GM12878 (cell line): ENCODE results near the gene EZH2. TPM values are rescaled to one million over a fixed set of nuclear protein-coding genes. Genes with fewer than 3 reads are reported as not detected.

Experiments
- ATAC-seq: fragments of 200-7000 bp; cut with Tn5 transposase; 3 replicates; pipeline ENCODE4 v1.9.1; 2020; ENCODE audit warnings: mild to moderate bottlenecking, moderate library complexity
- BruUV-seq: library from RNA; stranded (reverse); fragments of 400-500 nt; replicated peaks from 2 replicates; lab custom pipeline; 2021; lab: Mats Ljungman, UMichigan
- CTCF ChIA-PET: fragments of 300-600 bp; sonication (Branson Sonifier 250); formaldehyde crosslinking; extraction: SDS; loops from one replicate; lab custom pipeline; 2021; ENCODE audit warnings: inconsistent platforms; lab: Yijun Ruan, JAX
- POLR2A ChIA-PET: fragments of 350-600 bp; formaldehyde crosslinking; extraction: SDS; loops from one replicate; lab custom pipeline; 2021; ENCODE audit warnings: inconsistent platforms; lab: Charles Lee
- RAD21 ChIA-PET: fragments of 300-600 bp; sonication (Branson Sonifier 250); formaldehyde crosslinking; loops from one replicate; lab custom pipeline; 2023; ENCODE audit warnings: antibody characterized with exemption; ENCODE audit not compliant: unreplicated experiment; lab: Charles Lee
- SMC1A ChIA-PET: fragments of 300-600 bp; sonication (Branson Sonifier 250); formaldehyde crosslinking; loops from one replicate; lab custom pipeline; 2023; ENCODE audit not compliant: unreplicated experiment, uncharacterized antibody; lab: Charles Lee
- DNase-seq: peaks from one replicate; pipeline ENCODE4 v3.0.0-alpha.2; 2011; ENCODE audit warnings: low read depth, low spot score
- FAIRE-seq: peaks from 3 replicates; lab custom pipeline; 2011; peaks lifted over from hg19 to GRCh38; lab: Jason Lieb, UNC
- H2AFZ ChIP-seq: 2 replicates; pipeline ENCODE4 v1.6.0; 2011; ENCODE audit warnings: low read depth, low read length, control low read depth; ENCODE audit not compliant: control insufficient read depth
- H3K27ac ChIP-seq: 2 replicates; pipeline ENCODE4 v1.5.1; 2011; ENCODE audit warnings: control low read depth; ENCODE audit not compliant: control insufficient read depth, insufficient read depth
- H3K27me3 ChIP-seq, 2 experiments: replicated peaks in 1 of 2; 2 replicates each; pipeline versions ENCODE4 v1.6.0 to v1.6.1; 2011; ENCODE audit warnings: low read length in 1 of 2; ENCODE audit not compliant: control insufficient read depth in 2 of 2, insufficient read depth in 2 of 2
- H3K36me3 ChIP-seq, 2 experiments: 2 replicates each; pipeline ENCODE4 v1.5.1; 2011; ENCODE audit warnings: low read length in 1 of 2; ENCODE audit not compliant: control insufficient read depth in 2 of 2, insufficient read depth in 2 of 2
- H3K4me1 ChIP-seq: 2 replicates; pipeline ENCODE4 v1.6.1; 2011; ENCODE audit warnings: mild to moderate bottlenecking, low read length, moderate library complexity, mixed read lengths; ENCODE audit not compliant: control insufficient read depth, insufficient read depth
- H3K4me2 ChIP-seq: 2 replicates; pipeline ENCODE4 v1.6.0; 2011; ENCODE audit warnings: control low read depth; ENCODE audit not compliant: control insufficient read depth, insufficient read depth
- H3K4me3 ChIP-seq: fragments of 200-600 bp; sonication (generic); 2 replicates; pipeline ENCODE4 v1.5.1; 2016
- H3K79me2 ChIP-seq: 2 replicates; pipeline ENCODE4 v1.6.0; 2011; ENCODE audit warnings: low read length; ENCODE audit not compliant: control insufficient read depth, insufficient read depth
- H3K9ac ChIP-seq: 2 replicates; pipeline ENCODE4 v1.8.0; 2011; ENCODE audit warnings: low read length, control low read depth, mixed read lengths; ENCODE audit not compliant: control insufficient read depth, insufficient read depth
- H3K9me3 ChIP-seq: replicated peaks from 3 replicates; pipeline ENCODE4 v1.5.1; 2011; ENCODE audit warnings: mild to moderate bottlenecking, low read length; ENCODE audit not compliant: control insufficient read depth, insufficient read depth
- H4K20me1 ChIP-seq: 2 replicates; pipeline ENCODE4 v1.6.0; 2011; ENCODE audit not compliant: control insufficient read depth, insufficient read depth
- E4F1 ChIP-seq: fragments of 450-650 bp; IDR thresholded peaks from 2 replicates; pipeline ENCODE4 v1.6.1; 2018; ENCODE audit warnings: borderline replicate concordance, mild to moderate bottlenecking; ENCODE audit not compliant: partially characterized antibody
- HDAC6 ChIP-seq: fragments of 200-600 bp; sonication (generic); IDR thresholded peaks from one replicate; pipeline ENCODE4 v1.8.0; 2017; ENCODE audit warnings: antibody characterized with exemption; ENCODE audit not compliant: unreplicated experiment
- MYC ChIP-seq: IDR thresholded peaks from 2 replicates; pipeline ENCODE4 v1.6.1; 2011; ENCODE audit warnings: mild to moderate bottlenecking, low read length, moderate library complexity, inconsistent platforms; ENCODE audit not compliant: insufficient read depth, insufficient replicate concordance, insufficient read length, severe bottlenecking
- NBN ChIP-seq: fragments of 450-650 bp; IDR thresholded peaks from 2 replicates; pipeline ENCODE4 v1.6.1; 2016
- NFXL1 ChIP-seq: fragments of 450-650 bp; IDR thresholded peaks from 2 replicates; pipeline ENCODE4 v1.6.1; 2017; ENCODE audit warnings: antibody characterized with exemption, mild to moderate bottlenecking, borderline replicate concordance
- POLR2AphosphoS2 ChIP-seq: IDR thresholded peaks from 2 replicates; pipeline ENCODE4 v1.6.1; 2011; ENCODE audit warnings: low read depth, mild to moderate bottlenecking, low read length, improper control_type of control experiment, moderate library complexity
- RAD21 ChIP-seq: IDR thresholded peaks from 2 replicates; pipeline ENCODE4 v1.6.1; 2011; ENCODE audit warnings: mild to moderate bottlenecking, low read depth, low read length, moderate library complexity; ENCODE audit not compliant: insufficient read depth
- RUNX3 ChIP-seq: IDR thresholded peaks from 2 replicates; pipeline ENCODE4 v1.6.1; 2012; ENCODE audit warnings: low read length, inconsistent platforms
- STAT3 ChIP-seq: IDR thresholded peaks from 2 replicates; pipeline ENCODE4 v1.6.1; 2011; ENCODE audit warnings: low read depth, low read length, improper control_type of control experiment
- WGBS: methylation state at CpG from one replicate; pipeline ENCODE4 v1.1.6; 2016; ENCODE audit warnings: low lambda C conversion rate; ENCODE audit not compliant: insufficient replicate concordance, insufficient coverage; ENCODE audit errors: missing lambda C conversion rate; 5-methylcytosine and 5-hydroxymethylcytosine counted together
- in situ Hi-C: fragments of 300-500 bp; cut with MboI; formaldehyde crosslinking; loops from 9 replicates; pipeline ENCODE4 v1.14.3; 2018; ENCODE audit warnings: mixed read lengths
- intact Hi-C: fragments of 100-400 bp; cut with micrococcal nuclease; formaldehyde crosslinking; loops from one replicate; pipeline ENCODE4 v1.14.2; 2022; ENCODE audit not compliant: unreplicated experiment
- polyA plus RNA-seq, 11 experiments: library from polyadenylated mRNA; depleted of rRNA in 4 of 11; unstranded in 6 of 11; stranded (reverse) in 5 of 11; fragments of >200 nt; fragmentation: Nextera tagmentation in 4 of 11; fragmentation: Illumina TruSeq in 1 of 11; extraction: Ambion mirVana in 4 of 11; extraction: Trizol in 1 of 11; gene quantifications; 1 replicate in 1 of 11; 2 replicates in 10 of 11; pipeline versions ENCODE4 v1.2.1 to v1.2.3, GENCODE V29; 2011 to 2016; ENCODE audit warnings: inconsistent platforms in 2 of 11, missing spikeins in 2 of 11, low read depth in 1 of 11
- total RNA-seq, 4 experiments: library from RNA; depleted of rRNA in 3 of 4; stranded (reverse); fragments of >200 nt in 3 of 4; fragmentation: Illumina TruSeq in 1 of 4; extraction: Trizol in 1 of 4; gene quantifications; 2 replicates each; pipeline versions ENCODE4 v1.2.1 to v1.2.3, GENCODE V29; 2013 to 2021
- TF ChIP-seq, protein P1 (sequence below): fragments of 450-650 bp; IDR thresholded peaks from 2 replicates; pipeline ENCODE4 v1.6.1; 2017; ENCODE audit warnings: antibody characterized with exemption, mild to moderate bottlenecking, moderate library complexity
- TF ChIP-seq, protein P2 (sequence below): fragments of 450-650 bp; IDR thresholded peaks from 2 replicates; pipeline ENCODE4 v1.6.1; 2017; ENCODE audit warnings: mild to moderate bottlenecking

Gene EZH2
- total and polyA plus RNA-seq, 10 of the 15 experiments (the other 5 are each of a cell fraction or from before 2014, with no cell fraction given), result 19.4 to 69.6 (median 40.8) TPM

DNA sequence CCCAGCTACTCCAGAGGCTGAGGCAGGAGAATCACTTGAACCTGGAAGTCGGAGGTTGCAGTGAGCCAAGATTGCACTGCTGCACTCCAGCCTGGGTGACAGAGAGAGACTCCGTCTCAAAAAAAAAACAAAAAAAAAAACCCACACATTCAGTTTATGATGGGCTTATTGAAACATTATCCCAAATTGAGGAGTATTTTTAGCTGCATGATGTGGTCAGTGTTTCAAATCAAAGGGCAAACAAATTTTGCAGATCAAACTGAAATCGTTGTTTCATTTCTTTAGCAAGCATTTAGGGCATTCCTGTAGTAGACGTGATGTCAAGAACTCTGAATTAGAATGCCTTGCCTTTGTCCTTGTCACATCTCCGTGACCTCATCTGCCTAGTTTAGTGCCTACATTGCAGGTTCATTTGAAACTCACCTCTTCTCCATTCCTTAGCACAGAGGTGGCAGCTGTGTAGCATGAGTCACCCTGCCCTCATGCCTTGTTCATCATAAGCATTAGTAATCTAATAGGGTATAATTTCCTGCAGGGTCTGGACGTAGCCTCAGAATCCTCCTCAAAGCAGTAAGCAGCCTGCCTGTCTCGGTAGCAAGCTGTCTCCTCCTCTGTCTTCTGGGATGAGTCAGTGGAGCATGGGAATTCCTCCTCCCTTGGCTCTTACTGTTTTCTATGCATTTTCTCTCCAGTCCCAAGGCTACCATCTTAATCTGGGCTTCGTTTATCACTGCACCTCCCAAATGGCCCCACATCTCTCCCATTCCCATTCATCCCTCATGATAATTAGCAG lies 111.6 kb downstream of the EZH2 start (continued):
- no peak for TF ChIP-seq POLR2AphosphoS2
- TF ChIP-seq, protein P1, sequence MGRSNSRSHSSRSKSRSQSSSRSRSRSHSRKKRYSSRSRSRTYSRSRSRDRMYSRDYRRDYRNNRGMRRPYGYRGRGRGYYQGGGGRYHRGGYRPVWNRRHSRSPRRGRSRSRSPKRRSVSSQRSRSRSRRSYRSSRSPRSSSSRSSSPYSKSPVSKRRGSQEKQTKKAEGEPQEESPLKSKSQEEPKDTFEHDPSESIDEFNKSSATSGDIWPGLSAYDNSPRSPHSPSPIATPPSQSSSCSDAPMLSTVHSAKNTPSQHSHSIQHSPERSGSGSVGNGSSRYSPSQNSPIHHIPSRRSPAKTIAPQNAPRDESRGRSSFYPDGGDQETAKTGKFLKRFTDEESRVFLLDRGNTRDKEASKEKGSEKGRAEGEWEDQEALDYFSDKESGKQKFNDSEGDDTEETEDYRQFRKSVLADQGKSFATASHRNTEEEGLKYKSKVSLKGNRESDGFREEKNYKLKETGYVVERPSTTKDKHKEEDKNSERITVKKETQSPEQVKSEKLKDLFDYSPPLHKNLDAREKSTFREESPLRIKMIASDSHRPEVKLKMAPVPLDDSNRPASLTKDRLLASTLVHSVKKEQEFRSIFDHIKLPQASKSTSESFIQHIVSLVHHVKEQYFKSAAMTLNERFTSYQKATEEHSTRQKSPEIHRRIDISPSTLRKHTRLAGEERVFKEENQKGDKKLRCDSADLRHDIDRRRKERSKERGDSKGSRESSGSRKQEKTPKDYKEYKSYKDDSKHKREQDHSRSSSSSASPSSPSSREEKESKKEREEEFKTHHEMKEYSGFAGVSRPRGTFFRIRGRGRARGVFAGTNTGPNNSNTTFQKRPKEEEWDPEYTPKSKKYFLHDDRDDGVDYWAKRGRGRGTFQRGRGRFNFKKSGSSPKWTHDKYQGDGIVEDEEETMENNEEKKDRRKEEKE, result no peak
- TF ChIP-seq NFXL1, result no peak
- TF ChIP-seq HDAC6, result no peak
- no peak for TF ChIP-seq MYC
- TF ChIP-seq NBN, result no peak

DNA sequence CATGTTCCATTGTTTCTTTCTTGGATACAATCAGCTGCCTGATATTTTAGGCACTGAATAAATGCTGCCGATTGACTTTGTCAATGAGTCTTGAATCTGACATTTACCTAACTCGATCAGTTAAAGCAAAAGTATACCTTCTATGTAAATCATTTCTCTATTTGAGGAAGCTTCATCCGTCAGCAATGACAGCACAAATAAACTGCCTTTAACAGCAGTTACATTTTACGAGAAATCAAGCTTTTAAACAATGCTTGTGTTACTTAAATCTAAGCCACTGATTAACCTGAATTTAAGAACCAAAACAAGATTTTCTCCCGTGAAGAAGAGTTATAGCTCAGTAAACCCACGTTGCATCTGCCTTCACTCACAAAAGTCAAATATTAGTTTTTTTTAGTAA lies 114.1 kb downstream of the EZH2 start:
- no peak overlapping the region for H3K9ac ChIP-seq
- intact Hi-C loops, result no loop called here
- DNase-seq (no peak), FAIRE-seq (no peak), ATAC-seq (no peak)
- ChIA-PET CTCF (interaction anchor here (1.0 kb wide), 1 partner anchor 12 kb away, joined by 3 read pairs; no protein-coding TSS in a partner anchor), RAD21 (interaction anchor here (0.9 kb wide), 1 partner anchor 14 kb away, joined by 3 read pairs; no protein-coding TSS in a partner anchor), POLR2A (no interaction called here), SMC1A (interaction anchor here (1.5 kb wide), 1 partner anchor 194 kb away, joined by 5 read pairs; no protein-coding TSS in a partner anchor)
- in situ Hi-C loops, result no loop called here
- no peak overlapping the region for H3K4me2 ChIP-seq
- WGBS, result 50% methylated on average over 6 of the region's 6 CpGs
- no peaks in the 10 kb centered on the region for H3K79me2 ChIP-seq
- no peak overlapping the region for H3K4me3 ChIP-seq
- no peaks in the 10 kb centered on the region for H3K27me3 ChIP-seq
- H4K20me1 ChIP-seq, result no peaks in the 10 kb centered on the region
- no peaks in the 10 kb centered on the region for H3K4me1 ChIP-seq
- no peaks in the 10 kb centered on the region for H3K9me3 ChIP-seq
- H3K36me3 ChIP-seq, result peaks cover 8 to 36% of the 10 kb centered on the region in 2 experiments
- no peak overlapping the region for H3K27ac ChIP-seq
- no peak overlapping the region for H2AFZ ChIP-seq
- BruUV-seq, result no TSS peak
- no peak for TF ChIP-seq STAT3
- no peak for TF ChIP-seq E4F1
- no peak for TF ChIP-seq RAD21
- TF ChIP-seq, protein P2, sequence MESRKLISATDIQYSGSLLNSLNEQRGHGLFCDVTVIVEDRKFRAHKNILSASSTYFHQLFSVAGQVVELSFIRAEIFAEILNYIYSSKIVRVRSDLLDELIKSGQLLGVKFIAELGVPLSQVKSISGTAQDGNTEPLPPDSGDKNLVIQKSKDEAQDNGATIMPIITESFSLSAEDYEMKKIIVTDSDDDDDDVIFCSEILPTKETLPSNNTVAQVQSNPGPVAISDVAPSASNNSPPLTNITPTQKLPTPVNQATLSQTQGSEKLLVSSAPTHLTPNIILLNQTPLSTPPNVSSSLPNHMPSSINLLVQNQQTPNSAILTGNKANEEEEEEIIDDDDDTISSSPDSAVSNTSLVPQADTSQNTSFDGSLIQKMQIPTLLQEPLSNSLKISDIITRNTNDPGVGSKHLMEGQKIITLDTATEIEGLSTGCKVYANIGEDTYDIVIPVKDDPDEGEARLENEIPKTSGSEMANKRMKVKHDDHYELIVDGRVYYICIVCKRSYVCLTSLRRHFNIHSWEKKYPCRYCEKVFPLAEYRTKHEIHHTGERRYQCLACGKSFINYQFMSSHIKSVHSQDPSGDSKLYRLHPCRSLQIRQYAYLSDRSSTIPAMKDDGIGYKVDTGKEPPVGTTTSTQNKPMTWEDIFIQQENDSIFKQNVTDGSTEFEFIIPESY, result no peak
- no peak for TF ChIP-seq RUNX3
